Activated gamma-delta T cell treated with anti-CD3 and anti-CD28 coated beads, Interleukin-2, amount 50 U/mL, for 16 hours (primary cell): ENCODE data around the gene CUL4A.
"Not testable (repeated sequence)": the region's sequence is repeated elsewhere in the genome, so short reads cannot be mapped to it uniquely, and the experiment has no call there.

Source experiments
- DNase-seq: peaks from one replicate; pipeline ENCODE4 v3.0.0-alpha.2; 2020; ENCODE audit warnings: low read depth

CUL4A gene

DNA sequence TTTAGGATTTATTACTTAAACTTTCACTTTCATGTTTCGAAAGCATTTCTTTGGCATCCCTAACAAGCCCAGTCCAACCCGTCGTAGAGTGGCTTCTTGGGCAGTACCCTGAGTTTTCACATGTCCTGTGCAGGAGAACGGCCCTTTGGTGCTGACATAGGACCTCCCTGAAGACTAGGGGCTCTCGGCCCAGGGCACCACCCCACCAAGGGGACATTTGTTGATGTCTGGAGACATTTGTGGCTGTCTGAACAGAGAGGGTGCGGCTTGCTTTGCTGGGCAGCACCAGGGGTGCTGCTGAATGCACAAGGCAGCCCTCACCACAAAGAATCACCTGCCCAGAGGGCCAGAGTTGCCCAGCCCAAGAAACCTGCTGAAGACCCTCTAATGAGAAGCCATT lies 30.6 kb downstream of the CUL4A start:
- DNase-seq = no peak

DNA sequence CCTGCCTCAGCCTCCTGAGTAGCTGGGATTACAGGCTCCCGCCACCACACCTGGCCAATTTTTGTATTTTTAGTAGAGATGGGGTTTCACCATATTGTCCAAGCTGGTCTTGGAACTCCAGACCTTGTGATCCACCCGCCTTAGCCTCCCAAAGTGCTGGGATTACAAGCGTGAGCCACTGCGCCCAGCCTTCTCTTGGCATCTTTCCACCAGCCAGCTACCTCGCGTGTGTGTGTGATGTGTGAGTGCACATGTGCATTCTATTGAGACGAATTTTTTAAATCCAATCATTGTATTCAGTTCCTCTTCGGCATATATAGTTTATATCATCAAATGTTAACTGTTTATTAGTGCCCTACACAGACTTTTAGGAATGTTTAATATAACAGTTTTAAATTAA lies 32.2 kb downstream of the CUL4A start:
- DNase-seq = not testable (repeated sequence)

DNA sequence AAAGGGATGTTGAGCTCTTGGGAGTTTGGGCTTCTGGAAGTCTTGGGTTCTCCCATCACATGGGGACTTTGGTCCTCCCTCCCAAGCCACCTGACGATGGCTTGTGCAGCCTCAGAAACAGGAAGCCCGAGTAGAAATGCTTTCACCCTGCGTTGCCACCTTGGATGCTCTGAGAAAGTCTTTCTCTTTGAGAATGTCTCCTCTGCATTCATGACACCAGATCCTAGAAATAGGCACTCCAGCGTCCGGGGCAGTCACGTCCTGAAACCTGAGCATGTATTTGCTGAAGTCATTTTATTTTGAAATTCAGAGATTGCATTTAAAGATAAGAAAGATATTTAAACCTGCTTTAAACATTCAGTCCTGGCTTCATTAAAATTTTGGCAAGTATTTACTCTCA lies 34.4 kb downstream of the CUL4A start:
- no peak for DNase-seq

DNA sequence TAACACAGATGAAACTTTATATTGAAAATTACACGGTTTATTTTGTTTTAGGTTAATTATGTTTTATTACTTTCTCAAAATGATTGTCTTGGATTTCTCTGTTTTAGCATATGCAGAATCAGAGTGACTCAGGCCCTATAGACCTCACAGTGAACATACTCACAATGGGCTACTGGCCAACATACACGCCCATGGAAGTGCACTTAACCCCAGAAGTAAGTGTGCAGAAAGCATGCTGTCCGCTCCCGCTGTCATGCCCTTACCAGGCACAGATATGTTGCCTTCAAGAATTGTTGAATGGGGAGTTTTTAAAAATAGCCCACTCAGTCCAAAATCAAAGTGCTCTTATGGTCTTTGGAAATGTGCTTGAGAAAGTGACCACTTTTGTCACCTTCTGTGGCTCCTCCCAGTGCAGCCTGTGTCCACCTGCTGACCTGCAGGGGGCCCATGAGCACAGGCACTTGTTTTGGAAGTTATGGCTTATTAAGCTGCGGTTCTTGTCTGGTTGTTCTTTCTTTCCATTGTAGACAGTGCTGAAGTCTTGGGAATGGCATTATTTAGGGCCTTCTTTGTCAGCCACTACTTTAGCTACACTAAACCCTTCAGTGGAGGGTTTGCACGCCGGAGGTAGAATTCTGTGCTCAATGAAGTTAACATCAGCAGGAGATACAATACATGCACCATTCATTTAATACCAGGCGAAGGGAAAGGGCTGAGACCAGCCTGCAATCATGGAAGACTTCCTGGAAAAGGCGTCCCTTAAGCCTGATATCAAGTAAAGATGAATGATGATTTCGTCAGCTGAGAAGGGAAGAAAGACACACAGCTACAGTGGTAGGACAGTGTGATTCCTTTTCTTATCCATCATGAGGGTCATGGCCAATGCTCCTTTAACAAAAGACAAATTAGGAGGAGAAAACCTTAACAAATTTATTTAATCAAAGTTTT lies 36.7 kb downstream of the CUL4A start:
- DNase-seq = no peak

DNA sequence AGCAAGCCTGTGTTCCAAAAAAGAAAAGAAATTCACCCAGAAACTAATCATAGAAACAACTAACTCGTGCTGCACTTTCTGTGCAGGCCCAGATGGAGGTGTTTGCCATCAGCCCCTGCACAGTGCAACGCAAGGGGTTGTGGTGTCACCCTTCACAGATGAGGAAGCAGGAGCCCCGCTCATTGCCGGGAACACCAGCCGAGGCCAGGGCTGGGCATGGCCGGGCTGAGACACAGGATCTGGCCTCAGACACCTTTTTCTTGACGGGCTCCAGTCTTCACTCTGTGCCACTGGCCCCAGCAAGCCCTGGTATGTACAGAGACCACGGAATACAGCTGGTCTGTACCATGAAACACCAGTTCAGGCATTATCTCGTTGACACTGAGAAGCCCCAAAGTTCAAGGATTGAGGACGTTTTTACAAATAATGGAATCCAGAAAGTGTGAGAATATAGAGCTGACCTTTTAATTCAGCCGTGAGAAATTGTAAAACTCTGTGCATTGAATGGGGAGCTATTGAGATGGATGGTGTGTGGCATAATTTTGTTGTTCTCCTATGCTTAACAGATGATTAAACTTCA lies 43.2 kb downstream of the CUL4A start:
- DNase-seq = no peak

DNA sequence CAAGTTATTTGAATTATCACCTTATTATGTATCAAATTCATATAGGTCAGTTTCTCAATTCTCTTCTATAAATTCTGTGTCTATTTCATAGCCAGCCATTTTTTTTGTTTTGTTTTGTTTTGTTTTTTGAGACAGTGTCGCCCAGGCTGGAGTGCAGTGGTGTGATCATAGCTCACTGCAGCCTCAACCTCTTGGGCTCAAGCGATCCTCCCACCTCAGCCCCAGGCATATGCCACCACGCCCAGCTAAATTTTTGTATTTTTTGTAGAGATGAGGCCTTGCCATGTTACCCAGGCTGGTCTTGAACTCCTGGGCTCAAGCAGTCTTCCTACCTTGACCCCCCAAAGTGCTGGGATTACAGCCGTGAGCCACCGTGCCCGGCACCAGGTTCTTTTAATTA lies 48.5 kb downstream of the CUL4A start:
- DNase-seq = not testable (repeated sequence)

DNA sequence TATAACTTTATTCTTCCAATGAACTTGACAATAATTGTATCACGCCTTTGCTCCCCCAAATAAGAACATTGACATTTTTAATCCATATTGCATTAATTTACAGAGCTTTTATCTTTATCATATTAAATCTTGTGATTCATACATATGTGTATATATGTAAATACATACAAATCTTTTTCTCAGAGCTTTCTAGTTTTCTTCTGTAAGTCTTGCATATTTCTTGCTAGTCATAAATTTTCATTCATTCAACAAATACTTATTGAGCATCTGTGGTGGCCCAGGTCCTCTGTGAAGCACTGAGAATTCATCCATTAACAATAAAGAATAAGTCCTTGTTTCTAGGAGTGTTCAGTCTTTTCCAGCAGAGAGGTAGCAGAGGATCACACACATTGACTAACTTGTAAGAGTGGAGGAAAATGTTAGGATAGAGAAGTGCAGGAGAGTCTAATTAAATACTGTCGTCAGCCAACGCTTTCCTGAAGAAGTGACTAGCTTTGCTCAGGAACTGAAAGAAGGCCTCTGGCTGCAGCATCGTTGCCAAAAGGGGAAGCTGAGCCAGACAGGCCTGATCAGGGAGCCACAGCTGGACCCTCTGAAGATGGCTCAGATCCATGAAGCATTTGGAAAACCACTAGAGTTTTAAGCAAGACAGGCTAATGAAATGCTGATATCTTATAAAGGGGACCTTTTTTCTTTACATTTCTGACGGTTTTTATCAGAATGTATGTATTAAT lies 49.1 kb downstream of the CUL4A start:
- no peak for DNase-seq

DNA sequence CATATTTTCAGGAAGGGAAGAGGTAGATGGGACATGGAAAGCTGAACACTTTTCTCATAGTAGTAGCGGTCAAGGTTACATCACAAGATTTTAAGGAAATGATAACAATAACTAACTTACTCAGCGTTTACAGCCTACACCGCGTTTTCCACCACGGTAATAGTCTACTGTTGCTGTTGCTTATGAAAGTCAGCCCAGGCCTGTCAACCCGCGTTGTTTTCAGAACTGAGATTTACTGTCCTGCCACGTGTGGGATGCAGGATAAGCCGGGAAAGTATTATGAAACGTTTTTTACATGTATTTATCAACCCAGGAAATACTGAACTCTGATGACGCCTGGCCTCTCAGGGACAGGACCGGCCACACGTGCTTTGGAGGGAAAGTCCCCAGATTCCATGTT lies 51.6 kb downstream of the CUL4A start:
- no peak for DNase-seq

DNA sequence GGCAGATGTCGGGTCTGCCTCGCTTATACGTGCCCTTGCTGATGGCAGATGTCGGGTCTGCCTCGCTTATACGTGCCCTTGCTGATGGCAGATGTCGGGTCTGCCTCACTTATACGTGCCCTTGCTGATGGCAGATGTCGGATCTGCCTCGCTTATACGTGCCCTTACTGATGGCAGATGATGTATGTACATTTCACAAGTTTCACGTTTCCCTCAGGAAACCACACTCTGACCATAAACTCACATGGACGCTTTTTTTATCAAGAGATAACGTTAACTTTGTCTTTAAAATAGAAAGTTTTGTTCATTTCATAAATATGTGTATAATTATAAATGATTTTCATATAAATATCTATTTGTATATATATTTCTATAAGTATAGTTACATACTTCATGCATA lies 53.6 kb downstream of the CUL4A start:
- DNase-seq = not testable (repeated sequence)

DNA sequence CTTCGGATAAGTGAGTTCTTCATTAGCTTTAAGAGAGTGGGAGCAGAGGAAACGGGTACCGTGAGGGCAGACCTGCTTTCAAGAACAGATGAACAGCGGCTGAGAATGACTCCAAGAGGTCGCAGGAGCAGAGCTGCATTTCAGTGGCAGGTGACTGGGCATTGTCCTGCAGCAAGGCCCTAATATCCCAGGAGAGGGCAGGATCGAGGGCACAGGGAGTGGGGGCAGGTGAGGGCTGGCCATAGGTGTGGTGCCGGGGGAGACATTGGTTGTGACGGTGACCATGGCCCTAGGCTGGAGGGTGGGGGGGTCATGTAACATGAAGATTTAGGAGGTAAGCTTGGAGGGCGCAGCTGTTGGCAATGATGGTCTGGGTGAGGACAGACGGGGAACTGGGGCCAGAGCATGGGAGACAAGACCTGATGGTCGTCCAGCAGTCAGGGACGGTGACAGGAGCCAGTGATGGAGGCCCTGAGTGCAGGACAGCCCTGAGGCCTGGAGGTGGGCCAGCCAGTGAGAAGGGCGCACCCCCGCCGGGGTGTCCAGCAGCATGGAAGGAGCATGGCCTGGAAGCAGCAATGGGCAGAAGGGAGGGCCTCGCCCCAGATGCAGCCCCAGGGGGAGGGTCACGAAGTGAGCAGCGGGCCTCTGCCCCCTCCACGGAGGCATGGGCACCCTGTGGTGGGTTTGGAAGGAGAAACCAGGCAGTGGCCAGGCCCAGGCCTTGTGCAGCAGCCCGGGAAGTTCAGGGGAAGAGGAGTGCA lies 58.4 kb downstream of the CUL4A start:
- no peak for DNase-seq

DNA sequence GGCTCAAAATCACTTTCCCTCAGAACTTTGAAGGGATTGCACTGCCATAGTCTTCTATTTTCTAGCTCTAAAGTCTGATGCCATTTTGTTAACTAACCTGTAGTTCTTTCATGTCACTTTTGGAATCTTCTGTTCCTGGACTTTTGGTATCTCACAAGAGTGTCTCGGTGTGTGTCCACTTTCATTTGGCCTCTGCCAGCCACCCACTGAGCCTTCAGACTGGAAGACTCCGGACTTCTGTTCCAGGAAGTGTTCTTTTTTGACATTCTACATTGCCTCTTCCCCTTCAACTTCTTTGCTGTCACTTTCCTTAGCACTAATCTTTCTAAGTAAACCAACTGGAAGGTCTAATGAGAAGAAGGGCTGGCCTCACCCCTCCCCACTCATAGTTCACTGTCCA lies 62.6 kb downstream of the CUL4A start:
- no peak for DNase-seq

DNA sequence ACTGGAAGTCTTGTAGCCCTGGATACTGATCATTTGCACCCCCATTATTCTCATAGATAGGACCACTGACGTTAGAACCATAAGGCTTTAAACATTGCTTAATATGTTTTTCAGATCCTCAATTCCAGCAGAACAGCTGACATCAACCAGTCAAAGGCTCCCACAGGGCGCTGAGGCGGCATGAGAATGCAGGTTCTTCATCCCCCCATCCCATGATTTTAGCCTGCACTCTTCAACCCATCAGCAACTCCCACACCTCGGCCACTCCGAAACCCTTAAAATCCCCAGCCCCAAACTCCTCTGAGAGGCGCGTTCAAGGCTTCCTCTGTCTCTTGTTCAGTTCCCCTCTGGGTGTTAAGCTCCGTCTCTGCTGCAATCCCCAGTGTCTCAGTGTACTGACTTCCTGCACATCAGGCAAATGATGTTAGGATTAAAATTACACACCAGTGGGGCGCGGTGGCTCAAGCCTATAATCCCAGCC lies 63.3 kb downstream of the CUL4A start:
- no peak for DNase-seq

DNA sequence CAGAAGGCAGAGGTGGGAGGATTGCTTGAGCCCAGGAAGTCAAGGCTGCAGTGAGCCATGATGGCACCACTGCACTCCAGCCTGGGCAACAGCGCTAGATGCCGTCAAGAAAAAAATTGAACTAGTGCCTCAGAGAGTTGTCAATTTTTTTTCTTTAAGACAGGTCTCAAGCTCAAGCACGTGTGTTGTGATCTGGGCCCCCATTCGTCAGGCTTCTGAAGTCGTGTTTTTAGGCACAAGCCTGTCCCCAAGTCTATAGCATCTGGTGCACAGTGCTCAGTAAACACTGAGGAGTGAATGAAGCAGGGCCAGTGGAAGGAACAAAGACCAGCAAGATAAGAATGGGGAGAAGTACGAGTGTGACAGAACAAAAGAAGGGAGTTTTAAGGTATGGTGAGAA lies 63.9 kb downstream of the CUL4A start:
- no peak for DNase-seq

DNA sequence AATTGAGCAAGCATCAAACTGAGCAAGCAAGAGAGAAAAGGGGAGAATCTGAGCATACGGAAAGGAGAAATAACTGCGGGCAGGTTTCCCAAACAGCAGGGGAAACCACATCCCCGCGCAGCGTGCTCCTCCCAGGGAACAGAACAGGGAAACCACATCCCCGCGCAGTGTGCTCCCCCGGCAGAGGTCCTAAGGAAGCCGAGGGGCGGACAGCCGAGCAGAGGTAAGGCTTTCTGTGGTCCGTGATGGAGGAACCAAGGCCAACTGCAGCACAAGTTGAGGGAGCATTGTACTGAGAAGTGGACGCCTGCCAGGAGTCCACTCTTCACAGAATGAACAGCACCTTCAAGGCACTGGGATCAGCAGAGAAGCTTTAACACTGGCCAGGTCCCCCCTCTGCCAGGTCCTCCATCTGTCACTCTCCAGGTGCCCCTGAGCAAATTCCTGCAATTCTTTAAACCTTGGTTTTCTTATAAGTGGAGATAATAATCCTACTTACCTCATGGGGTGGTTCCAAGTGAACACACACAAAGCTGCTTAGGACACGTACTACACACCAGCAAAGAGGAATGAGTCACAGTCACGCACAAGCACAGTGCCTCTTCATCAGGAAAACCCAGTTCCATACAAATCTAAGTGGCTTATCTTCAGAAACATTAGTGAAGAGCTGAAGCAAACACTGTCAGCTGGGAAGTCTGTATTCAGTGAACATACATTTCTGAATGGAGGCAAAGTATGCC lies 64.6 kb downstream of the CUL4A start:
- DNase-seq = no peak

DNA sequence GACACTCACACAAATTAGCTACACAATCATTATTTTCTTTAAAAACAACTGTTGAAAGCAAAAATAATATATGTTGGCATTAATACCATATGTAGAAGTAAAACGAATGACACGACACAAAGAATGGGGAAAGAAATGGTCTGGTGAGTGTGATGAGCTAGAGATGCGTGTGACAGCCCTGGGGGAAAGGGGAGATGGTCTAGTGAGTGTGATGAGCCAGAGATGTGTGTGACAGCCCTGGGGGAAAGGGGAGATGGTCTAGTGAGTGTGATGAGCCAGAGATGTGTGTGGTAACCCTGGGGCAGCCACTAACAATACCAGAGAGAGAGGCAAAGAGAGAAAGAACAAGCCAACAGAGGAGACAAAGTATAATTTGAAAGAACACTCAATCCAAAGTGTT lies 65.3 kb downstream of the CUL4A start:
- no peak for DNase-seq

DNA sequence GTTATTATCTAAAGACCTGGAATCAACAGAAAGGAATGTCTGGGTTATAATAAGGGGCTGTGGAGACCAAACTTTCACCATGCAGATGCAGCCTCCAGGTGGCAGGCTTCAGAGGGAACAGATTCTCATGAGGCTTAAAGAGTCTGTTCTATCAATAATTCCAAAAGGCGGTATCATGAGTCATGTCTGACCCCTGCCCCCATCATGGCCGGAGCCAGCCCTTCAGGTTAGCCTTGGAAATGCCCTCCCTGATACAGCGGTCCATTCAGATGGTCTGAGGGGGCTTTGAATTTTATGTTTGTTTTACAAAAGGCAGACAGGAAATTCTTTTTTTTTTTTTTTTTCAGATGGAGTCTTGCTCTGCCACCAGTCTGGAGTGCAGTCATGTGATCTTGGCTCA lies 66.0 kb downstream of the CUL4A start:
- no peak for DNase-seq

DNA sequence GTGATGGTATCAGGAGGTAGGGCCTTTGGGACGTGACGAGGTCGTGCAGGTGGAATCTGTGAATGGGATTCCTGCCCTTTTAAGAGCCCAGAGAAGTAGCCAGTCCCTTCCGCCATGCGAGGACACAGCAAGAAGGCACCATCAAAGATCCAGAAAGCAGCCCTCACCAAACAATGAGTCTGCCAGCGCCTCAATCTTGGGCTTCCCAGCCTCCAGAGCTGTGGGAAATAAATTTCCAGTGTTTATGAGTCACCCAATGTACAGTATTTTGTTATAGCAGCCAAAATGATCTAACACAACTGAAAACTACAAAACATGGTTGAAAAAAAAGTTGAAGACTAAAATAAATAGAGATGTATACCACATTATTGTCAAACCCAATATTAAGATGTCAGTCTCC lies 70.7 kb downstream of the CUL4A start:
- no peak for DNase-seq

DNA sequence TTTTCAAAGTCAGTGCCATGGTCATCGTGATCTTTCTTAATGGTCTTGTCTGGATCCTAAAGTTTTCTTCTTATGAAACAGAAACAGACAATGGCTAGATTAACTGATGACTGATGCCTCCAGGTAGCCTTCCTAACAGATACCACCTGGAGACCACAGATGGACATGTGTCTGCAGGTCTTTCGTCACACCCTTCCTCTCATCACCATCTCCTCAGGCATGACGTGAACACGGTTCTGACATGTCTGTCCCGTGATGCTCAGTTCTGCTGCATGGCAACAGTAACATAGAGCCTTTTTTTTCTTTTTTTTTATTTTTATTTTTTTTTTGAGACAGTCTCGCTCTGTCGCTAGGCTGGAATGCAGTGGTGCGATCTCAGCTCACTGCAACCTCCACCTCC lies 74.5 kb downstream of the CUL4A start:
- DNase-seq = no peak

DNA sequence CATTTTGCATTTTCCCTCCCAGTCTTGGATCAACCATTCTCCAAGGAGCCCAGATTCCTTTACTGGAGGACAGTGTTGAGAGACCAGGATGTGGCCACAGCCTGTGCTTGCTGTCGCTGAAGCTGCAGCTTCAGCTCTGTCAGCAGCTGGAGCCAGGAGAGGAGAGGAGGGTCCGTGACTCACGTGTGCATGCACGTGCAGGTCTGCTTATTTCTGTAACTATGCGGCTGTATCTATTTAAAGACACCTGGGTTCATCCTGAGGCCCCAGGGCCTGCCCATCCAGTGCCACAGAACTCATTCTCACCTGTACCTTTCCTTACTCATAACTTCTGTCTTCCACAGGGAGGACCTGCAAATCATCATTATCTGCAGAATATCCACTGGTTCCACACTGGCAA lies 79.5 kb downstream of the CUL4A start:
- DNase-seq = no peak

DNA sequence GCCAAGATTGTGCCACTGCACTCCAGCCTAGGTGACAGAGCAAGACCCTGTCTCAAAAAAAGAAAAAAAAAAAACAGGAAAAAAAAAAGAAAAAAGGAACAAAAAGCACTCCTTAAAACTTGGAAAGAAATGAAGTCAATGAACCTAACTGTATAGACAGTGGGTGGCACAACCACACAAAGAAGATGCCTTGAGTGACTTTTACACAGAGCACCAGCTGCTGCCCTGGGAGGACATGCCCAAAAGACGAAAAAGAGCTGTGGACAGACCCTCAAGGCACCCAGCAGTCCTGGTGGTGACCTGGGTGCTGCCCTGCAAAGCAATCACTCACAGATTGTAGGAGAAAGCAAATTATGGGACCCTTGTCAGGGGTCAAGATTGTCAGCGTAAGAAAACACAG lies 81.7 kb downstream of the CUL4A start:
- no peak for DNase-seq
